KBM-7 (cell line): ENCODE measurements around the gene BCR.
"Not testable (repeated sequence)": the region's sequence is repeated elsewhere in the genome, so short reads cannot be mapped to it uniquely, and the experiment has no call there.

Experiments used
- DNase-seq: peaks from one replicate; pipeline ENCODE4 v3.0.0-alpha.2; 2015
- in situ Hi-C: fragments of 300-500 bp; cut with MboI; formaldehyde crosslinking; loops from 2 replicates; pipeline ENCODE4 v1.14.3; 2020; ENCODE audit warnings: low sequenced_read_pairs, low pct_unique_long_range_greater_than_20kb, mixed read lengths

The BCR gene

GRCh38 chr22:23359583-23360123, 179.3 kb downstream of the BCR start:
- no peak for DNase-seq
- in situ Hi-C loops, result no loop called here

DNA sequence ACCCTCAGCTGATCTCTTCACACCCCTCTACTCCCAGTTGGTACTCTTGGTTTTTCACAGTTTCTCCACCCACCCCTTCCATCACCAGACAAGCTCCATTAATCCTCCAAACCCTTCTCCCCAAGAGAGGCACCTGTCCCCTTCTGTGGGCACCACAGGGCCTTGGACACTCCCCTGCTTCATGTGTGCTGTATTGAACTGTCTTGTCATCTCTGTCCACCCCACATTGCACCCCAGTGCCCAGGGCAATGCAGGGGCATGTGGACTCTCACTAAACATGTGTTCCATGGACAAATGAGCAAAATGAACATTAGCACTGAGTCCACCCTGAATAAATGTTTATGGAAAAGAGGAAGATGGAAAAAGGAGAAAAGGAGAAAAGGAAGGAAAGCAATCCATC, 181.4 kb downstream of the BCR start:
- no peak for DNase-seq
- in situ Hi-C loops, result no loop called here

DNA sequence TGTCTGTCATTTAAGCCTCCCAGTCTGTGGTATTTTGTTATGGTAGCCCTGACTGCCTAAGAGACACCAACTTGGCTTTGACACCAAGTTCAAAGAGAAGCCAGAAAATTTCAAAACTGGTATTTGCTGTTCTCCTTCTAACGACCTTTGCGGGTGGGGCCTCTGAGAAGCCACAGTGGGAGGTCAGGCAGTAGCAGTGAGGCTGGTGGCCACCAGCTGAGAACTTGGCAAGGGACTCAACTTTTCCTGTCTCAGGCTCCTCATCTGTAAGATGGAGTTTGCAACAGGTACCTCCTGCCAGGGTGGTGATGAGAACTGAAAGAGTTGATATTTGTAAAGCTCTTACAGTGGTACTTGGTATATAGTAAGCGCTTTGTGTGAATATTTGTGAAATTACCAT, 183.4 kb downstream of the BCR start:
- in situ Hi-C loops, result no loop called here
- DNase-seq, result no peak

DNA sequence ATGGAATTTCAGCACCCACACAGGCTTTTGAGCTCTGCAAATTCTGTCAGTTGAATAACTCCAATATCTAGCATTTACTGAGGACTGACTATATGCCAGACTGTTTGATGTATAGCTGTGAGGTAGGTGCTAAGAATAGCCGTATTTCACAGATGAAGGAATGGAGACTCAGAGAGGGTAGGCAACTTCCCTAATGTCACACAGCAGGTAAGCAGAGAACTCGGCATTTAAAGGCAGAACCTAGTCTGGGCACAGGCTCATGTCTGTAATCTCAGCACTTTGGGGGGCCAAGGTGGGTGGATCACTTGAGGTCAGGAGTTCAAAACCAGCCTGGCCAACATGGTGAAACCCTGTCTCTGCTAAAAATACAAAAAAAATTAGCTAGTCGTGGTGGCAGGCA, 184.1 kb downstream of the BCR start:
- in situ Hi-C loops, result no loop called here
- DNase-seq, result no peak

- DNase-seq, result no peak
- in situ Hi-C loops, result no loop called here
These were observed 185.2 kb downstream of the BCR start for GRCh38 chr22:23365524-23365923.

DNA sequence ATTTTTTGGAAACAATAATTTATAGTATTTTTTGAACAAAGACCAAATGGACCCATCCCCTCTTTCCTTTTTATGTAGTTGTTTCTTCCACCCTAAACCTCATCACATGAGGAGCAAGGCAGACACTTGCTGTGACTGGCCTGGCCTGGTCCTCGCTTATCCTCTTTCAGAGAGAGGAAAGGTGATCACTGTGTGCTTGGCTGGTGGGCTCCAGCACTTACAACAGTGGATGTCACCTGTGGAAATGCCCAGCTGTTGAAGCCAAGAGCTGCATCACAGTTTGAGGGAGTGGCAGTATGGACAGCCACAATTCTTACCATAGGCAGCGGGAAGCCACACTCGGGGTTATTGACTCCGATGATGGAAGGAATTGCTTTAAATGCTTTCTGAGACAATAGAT, 185.7 kb downstream of the BCR start:
- no peak for DNase-seq
- in situ Hi-C loops, result no loop called here

DNA sequence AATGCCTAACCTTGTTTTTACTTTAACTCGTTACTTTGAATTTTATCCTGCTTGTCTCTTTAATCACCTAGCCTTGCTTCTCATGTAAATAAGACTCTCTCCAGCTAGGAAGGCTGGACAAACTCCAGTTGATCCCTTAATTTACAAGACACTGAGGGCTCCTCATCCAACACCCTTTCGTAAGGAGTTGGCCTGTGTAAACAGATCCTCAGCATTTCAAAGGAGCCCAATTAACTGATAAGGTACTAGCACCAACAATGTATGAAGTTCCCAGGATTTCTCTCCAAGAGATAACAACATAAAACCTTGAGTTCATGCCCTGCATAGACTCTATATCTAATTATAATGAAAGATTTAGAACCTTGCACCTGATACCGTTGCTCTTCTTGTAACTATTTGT, 186.9 kb downstream of the BCR start:
- DNase-seq, in situ Hi-C loops: not testable (repeated sequence)
